ENCODE measurements around the gene LSAMP.

LSAMP gene

DNA sequence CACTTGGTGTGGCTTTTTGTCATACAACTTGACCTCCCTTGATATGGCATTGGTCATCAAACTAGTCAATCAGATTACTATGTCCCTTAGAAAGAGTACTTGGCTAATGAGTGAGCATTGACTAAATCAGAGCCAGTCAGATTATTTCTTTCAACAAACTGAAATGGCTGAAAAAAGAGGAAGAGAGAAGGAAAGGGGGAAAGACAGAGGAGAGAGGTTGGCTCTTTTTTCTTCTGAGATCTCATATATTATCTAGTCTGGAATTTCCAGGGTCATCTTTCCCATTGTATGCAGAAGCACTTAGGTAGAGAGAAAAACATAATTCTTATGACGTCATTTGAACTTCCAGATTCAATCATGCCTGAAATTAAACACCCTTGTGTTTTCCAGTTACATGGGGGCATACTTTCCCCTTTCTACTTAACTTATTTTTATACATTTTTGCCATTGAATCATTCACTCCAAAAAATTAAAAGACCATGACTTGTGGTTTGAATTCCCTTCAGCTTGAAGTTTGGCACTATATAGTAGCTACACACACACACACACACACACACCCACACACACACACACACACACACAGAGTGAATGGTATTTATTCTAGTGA lies 387.8 kb downstream of the LSAMP start:
- peak; percentile 36 for DNase-seq (ENCODE audit: extremely low read depth, insufficient read length)
- Histone ChIP-seq H3K4me3 (replicated peaks; ENCODE audit: low read depth, low read length) (no peak overlapping the region), H3K36me3 (ENCODE audit: control insufficient read depth, insufficient read depth, low read length) (no peaks in the 10 kb centered on the region), H3K27me3 (replicated peaks; ENCODE audit: control insufficient read depth, insufficient read depth, low read length) (no peaks in the 10 kb centered on the region)
- TF ChIP-seq, protein P1, sequence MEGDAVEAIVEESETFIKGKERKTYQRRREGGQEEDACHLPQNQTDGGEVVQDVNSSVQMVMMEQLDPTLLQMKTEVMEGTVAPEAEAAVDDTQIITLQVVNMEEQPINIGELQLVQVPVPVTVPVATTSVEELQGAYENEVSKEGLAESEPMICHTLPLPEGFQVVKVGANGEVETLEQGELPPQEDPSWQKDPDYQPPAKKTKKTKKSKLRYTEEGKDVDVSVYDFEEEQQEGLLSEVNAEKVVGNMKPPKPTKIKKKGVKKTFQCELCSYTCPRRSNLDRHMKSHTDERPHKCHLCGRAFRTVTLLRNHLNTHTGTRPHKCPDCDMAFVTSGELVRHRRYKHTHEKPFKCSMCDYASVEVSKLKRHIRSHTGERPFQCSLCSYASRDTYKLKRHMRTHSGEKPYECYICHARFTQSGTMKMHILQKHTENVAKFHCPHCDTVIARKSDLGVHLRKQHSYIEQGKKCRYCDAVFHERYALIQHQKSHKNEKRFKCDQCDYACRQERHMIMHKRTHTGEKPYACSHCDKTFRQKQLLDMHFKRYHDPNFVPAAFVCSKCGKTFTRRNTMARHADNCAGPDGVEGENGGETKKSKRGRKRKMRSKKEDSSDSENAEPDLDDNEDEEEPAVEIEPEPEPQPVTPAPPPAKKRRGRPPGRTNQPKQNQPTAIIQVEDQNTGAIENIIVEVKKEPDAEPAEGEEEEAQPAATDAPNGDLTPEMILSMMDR (IDR thresholded peaks at IDR 0.05; ENCODE audit: insufficient read depth, low read length, poor library complexity, severe bottlenecking) = no peak

DNA sequence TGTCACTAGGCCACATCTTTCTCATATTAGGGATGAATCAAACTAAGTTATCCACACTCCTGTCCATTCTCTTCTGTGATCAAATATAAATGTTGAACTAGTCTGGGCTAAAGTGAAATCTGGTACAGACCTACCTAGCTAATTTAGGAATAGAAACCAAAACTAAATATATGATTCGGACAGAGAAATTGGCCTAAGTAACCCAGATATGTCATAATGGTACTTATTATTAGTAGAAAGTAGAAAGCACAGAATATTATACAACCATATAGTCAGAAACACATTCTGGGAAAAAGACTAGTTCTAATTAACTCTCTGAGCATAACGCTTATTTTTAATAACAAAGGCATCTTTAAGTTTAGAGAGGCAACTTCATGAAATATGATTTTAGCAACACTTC lies 389.0 kb downstream of the LSAMP start:
- peak; percentile 41 for DNase-seq (ENCODE audit: extremely low read depth, insufficient read length)
- TF ChIP-seq, protein P1 (IDR thresholded peaks at IDR 0.05; ENCODE audit: insufficient read depth, low read length, poor library complexity, severe bottlenecking) = no peak
- no peak overlapping the region; the same call in 1 of the 2 replicates for H3K4me3 ChIP-seq (replicated peaks; ENCODE audit: low read depth, low read length)
- H3K36me3 ChIP-seq (ENCODE audit: control insufficient read depth, insufficient read depth, low read length) = no peaks in the 10 kb centered on the region
- no peaks in the 10 kb centered on the region for H3K27me3 ChIP-seq (replicated peaks; ENCODE audit: control insufficient read depth, insufficient read depth, low read length)

DNA sequence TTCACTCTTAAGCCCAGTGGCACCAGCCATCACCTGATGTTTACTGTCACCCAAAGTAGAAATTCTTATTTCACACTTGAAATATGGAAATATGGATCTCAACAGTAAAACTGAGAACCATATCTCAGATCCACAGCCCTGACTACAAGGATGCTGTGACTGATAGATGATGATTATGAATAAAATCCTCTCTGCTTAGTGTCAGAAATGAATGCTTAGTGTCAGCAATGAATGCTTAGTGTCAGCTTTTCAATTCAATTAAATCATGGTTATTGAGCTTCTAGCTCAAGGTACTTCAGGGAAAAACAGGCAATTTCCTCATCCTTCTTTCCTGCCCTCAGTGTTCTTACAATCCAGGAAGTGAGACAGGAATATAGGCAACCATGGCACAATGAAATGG lies 392.3 kb downstream of the LSAMP start:
- H3K4me3 ChIP-seq (replicated peaks; ENCODE audit: low read depth, low read length) = no peak overlapping the region
- TF ChIP-seq, protein P1 (IDR thresholded peaks at IDR 0.05; ENCODE audit: insufficient read depth, low read length, poor library complexity, severe bottlenecking) = no peak
- no peaks in the 10 kb centered on the region for H3K27me3 ChIP-seq (replicated peaks; ENCODE audit: control insufficient read depth, insufficient read depth, low read length)
- no peaks in the 10 kb centered on the region for H3K36me3 ChIP-seq (ENCODE audit: control insufficient read depth, insufficient read depth, low read length)
- DNase-seq (ENCODE audit: extremely low read depth, insufficient read length) = no peak

DNA sequence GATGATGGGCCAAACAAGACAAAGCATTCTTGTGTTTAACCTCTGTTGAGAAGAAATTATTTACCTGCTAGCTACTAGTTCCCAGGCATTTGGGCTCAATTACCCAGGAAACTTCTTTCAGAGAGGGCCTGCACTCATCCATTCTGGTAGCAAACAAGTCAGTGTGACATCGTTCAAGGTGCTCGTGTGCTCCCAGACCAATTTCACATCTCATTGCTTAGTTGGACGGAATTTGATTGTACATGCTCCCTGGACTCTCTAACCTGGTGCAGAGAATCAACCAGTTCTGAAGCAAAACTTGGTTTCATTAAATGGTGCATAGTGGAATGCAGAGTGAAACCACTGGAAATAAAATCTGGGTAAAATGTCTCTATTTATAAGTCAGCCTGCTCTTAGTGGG lies 392.7 kb downstream of the LSAMP start:
- no peak for DNase-seq (ENCODE audit: extremely low read depth, insufficient read length)
- TF ChIP-seq, protein P1 (IDR thresholded peaks at IDR 0.05; ENCODE audit: insufficient read depth, low read length, poor library complexity, severe bottlenecking) = no peak
- no peak overlapping the region for H3K4me3 ChIP-seq (replicated peaks; ENCODE audit: low read depth, low read length)
- no peaks in the 10 kb centered on the region for H3K27me3 ChIP-seq (replicated peaks; ENCODE audit: control insufficient read depth, insufficient read depth, low read length)
- H3K36me3 ChIP-seq (ENCODE audit: control insufficient read depth, insufficient read depth, low read length) = no peaks in the 10 kb centered on the region

DNA sequence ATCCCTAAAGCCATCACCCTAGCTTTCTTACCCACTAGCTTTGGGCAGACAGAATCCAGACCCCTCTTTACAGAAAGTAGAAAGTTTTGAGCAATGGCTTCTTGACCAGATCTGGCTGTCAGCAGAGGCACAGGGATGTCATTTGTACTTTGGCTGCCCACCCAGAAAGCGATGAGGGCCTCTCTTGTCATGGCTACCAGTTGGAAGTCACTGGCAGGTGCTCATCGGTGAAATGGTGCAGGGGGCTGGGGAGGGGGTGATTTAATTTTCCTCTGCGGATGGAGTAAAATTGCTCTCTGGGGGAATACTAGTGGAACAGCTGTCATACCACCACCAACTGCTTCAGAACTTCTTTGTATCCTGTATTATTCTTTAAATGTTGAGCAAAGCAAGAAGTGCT lies 393.7 kb downstream of the LSAMP start:
- TF ChIP-seq, protein P1 (IDR thresholded peaks at IDR 0.05; ENCODE audit: insufficient read depth, low read length, poor library complexity, severe bottlenecking) = no peak
- no peak overlapping the region for H3K4me3 ChIP-seq (replicated peaks; ENCODE audit: low read depth, low read length)
- H3K36me3 ChIP-seq (ENCODE audit: control insufficient read depth, insufficient read depth, low read length) = no peaks in the 10 kb centered on the region
- H3K27me3 ChIP-seq (replicated peaks; ENCODE audit: control insufficient read depth, insufficient read depth, low read length) = no peaks in the 10 kb centered on the region
- no peak for DNase-seq (ENCODE audit: extremely low read depth, insufficient read length)

DNA sequence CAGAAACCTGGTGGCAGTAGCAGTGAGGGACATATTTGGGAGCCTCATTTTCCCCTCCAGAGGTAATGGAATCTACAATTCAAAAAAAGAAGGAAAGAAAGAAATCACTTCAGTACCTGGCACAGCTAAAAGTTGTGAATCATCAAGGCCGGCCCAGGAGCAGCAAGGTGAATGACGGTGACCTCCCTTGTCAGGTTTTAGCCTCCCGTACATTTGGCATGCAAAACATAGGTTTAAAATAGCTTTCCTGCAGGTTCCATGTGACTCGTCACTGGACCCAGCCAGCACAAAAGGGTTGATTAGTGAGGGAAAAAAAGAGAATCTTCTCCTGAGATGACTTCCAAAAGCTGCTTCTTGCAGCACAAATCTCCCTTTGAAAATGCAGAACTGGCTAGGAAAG lies 394.2 kb downstream of the LSAMP start:
- H3K36me3 ChIP-seq (ENCODE audit: control insufficient read depth, insufficient read depth, low read length) = no peaks in the 10 kb centered on the region
- TF ChIP-seq, protein P1 (IDR thresholded peaks at IDR 0.05; ENCODE audit: insufficient read depth, low read length, poor library complexity, severe bottlenecking) = no peak
- no peaks in the 10 kb centered on the region for H3K27me3 ChIP-seq (replicated peaks; ENCODE audit: control insufficient read depth, insufficient read depth, low read length)
- DNase-seq (ENCODE audit: extremely low read depth, insufficient read length) = no peak
- H3K4me3 ChIP-seq (replicated peaks; ENCODE audit: low read depth, low read length) = no peak overlapping the region

Measured in GM06990 (cell line).